SK-N-SH (cell line): ENCODE measurements around the gene CALR3. TPM values are rescaled to one million over a fixed set of nuclear protein-coding genes. Genes with fewer than 3 reads are reported as not detected.

Experiments
- CTCF ChIA-PET: fragments of 300-600, 350-600 bp; formaldehyde crosslinking; extraction: SDS; loops from one replicate; lab custom pipeline; 2021; lab: Yijun Ruan, JAX
- POLR2A ChIA-PET: fragments of 350-600 bp; sonication (Branson Sonifier 250); formaldehyde crosslinking; extraction: SDS; loops from one replicate; lab custom pipeline; 2020; ENCODE audit warnings: antibody characterized with exemption, inconsistent platforms; lab: Yijun Ruan, JAX
- DNase-seq: peaks from one replicate; pipeline ENCODE4 v3.0.0; 2012
- H2AFZ ChIP-seq: fragments of 200-600 bp; sonication (generic); 2 replicates; pipeline ENCODE4 v1.8.1; 2016; ENCODE audit warnings: antibody characterized with exemption, mild to moderate bottlenecking, low read depth
- H3F3A ChIP-seq: fragments of 200-600 bp; sonication (generic); replicated peaks from 2 replicates; pipeline ENCODE3; 2016; ENCODE audit warnings: antibody characterized with exemption, mild to moderate bottlenecking; ENCODE audit not compliant: insufficient read depth
- H3K27ac ChIP-seq, 2 experiments: fragments of 200-500 bp in 1 of 2; fragments of 200-600 bp in 1 of 2; sonication (Bioruptor generic) in 1 of 2; sonication (generic), shearing (Covaris generic) in 1 of 2; 2 replicates each; pipeline versions ENCODE4 v1.5.1 to v1.6.1; 2014 to 2016; ENCODE audit warnings: low read depth in 2 of 2, inconsistent platforms in 1 of 2, low read length in 1 of 2, mild to moderate bottlenecking in 1 of 2, mixed read lengths in 1 of 2
- H3K27me3 ChIP-seq: fragments of 200-600 bp; sonication (generic), shearing (Covaris generic); 2 replicates; pipeline ENCODE4 v1.6.1; 2016; ENCODE audit warnings: mixed run types; ENCODE audit not compliant: insufficient read depth
- H3K36me3 ChIP-seq, 2 experiments: fragments of 200-500 bp in 1 of 2; fragments of 200-600 bp in 1 of 2; sonication (Bioruptor generic) in 1 of 2; sonication (generic) in 1 of 2; replicated peaks in 1 of 2; 2 replicates each; pipeline versions ENCODE3 to v1.5.1; 2014 to 2016; ENCODE audit warnings: low read length in 1 of 2, mild to moderate bottlenecking in 1 of 2; ENCODE audit not compliant: insufficient read depth in 2 of 2, control insufficient read depth in 1 of 2
- H3K4me1 ChIP-seq, 2 experiments: fragments of 200-500 bp in 1 of 2; fragments of 200-600 bp in 1 of 2; sonication (Bioruptor generic) in 1 of 2; sonication (generic), shearing (Covaris generic) in 1 of 2; 2 replicates each; pipeline versions ENCODE4 v1.5.1 to v1.6.1; 2014 to 2016; ENCODE audit warnings: low read depth in 1 of 2, low read length in 1 of 2, mixed run types in 1 of 2; ENCODE audit not compliant: insufficient read depth in 2 of 2, control insufficient read depth in 1 of 2
- H3K4me2 ChIP-seq: fragments of 200-600 bp; sonication (generic), shearing (Covaris generic); 2 replicates; pipeline ENCODE4 v1.6.1; 2017; ENCODE audit warnings: mixed run types
- H3K4me3 ChIP-seq, 2 experiments: fragments of 200-500 bp in 1 of 2; fragments of 200-600 bp in 1 of 2; sonication (Bioruptor generic) in 1 of 2; sonication (generic), shearing (Covaris generic) in 1 of 2; 2 replicates each; pipeline versions ENCODE4 v1.5.1 to v1.8.1; 2014 to 2016; ENCODE audit warnings: low read depth in 2 of 2, inconsistent platforms in 1 of 2, low read length in 1 of 2, mild to moderate bottlenecking in 1 of 2, mixed read lengths in 1 of 2, moderate library complexity in 1 of 2
- H3K79me2 ChIP-seq: fragments of 200-600 bp; sonication (generic); 2 replicates; pipeline ENCODE4 v1.8.1; 2017; ENCODE audit warnings: mild to moderate bottlenecking; ENCODE audit not compliant: insufficient read depth
- H3K9ac ChIP-seq: fragments of 200-600 bp; sonication (generic); 2 replicates; pipeline ENCODE4 v1.6.1; 2017; ENCODE audit warnings: mixed run types
- H3K9me2 ChIP-seq: fragments of 200-600 bp; sonication (generic); 2 replicates; pipeline ENCODE4 v1.6.1; 2017; ENCODE audit warnings: mixed run types
- H3K9me3 ChIP-seq: fragments of 200-600 bp; sonication (generic); 2 replicates; pipeline ENCODE4 v1.6.1; 2017; ENCODE audit warnings: mixed run types, mild to moderate bottlenecking, moderate library complexity
- H4K20me1 ChIP-seq: fragments of 200-600 bp; sonication (generic); 2 replicates; pipeline ENCODE4 v1.6.1; 2017; ENCODE audit warnings: mild to moderate bottlenecking, mixed run types; ENCODE audit not compliant: insufficient read depth
- CHD2 ChIP-seq: fragments of 150-350 bp; IDR thresholded peaks from 2 replicates; pipeline ENCODE4 v1.6.1; 2018; ENCODE audit warnings: low read length; ENCODE audit not compliant: partially characterized antibody
- EP300 ChIP-seq, 2 experiments: IDR thresholded peaks; 2 replicates each; pipeline versions ENCODE4 v1.4.0 to v1.6.1; 2012; ENCODE audit warnings: borderline replicate concordance in 1 of 2, low read depth in 1 of 2, low read length in 1 of 2
- FOSL2 ChIP-seq: IDR thresholded peaks from 2 replicates; pipeline ENCODE4 v1.4.0; 2012; ENCODE audit warnings: low read depth, mild to moderate bottlenecking, moderate library complexity, borderline replicate concordance
- FOXJ3 ChIP-seq: sonication (generic); formaldehyde crosslinking; IDR thresholded peaks from 2 replicates; pipeline ENCODE4 v1.5.1; 2020; ENCODE audit warnings: mild to moderate bottlenecking, missing genetic modification reagents
- FOXM1 ChIP-seq: IDR thresholded peaks from 2 replicates; pipeline ENCODE4 v1.4.0; 2012; ENCODE audit warnings: low read depth, mild to moderate bottlenecking
- GABPA ChIP-seq: IDR thresholded peaks from 2 replicates; pipeline ENCODE4 v1.4.0; 2012; ENCODE audit warnings: low read depth, mild to moderate bottlenecking
- JUND ChIP-seq: IDR thresholded peaks from 2 replicates; pipeline ENCODE4 v1.4.0; 2012
- MEF2A ChIP-seq: IDR thresholded peaks from 2 replicates; pipeline ENCODE4 v1.4.0; 2012; ENCODE audit warnings: low read depth, borderline replicate concordance
- NFIC ChIP-seq: IDR thresholded peaks from 2 replicates; pipeline ENCODE4 v1.4.0; 2012; ENCODE audit warnings: borderline replicate concordance
- NRF1 ChIP-seq: IDR thresholded peaks from 2 replicates; pipeline ENCODE4 v1.6.1; 2012; ENCODE audit warnings: low read depth, mild to moderate bottlenecking, low read length
- RAD21 ChIP-seq: IDR thresholded peaks from 2 replicates; pipeline ENCODE4 v1.6.1; 2012; ENCODE audit warnings: mild to moderate bottlenecking, low read length
- RCOR1 ChIP-seq: fragments of 150-350 bp; IDR thresholded peaks from 2 replicates; pipeline ENCODE4 v1.6.1; 2017; ENCODE audit warnings: antibody characterized with exemption, low read length
- RXRA ChIP-seq: IDR thresholded peaks from 2 replicates; pipeline ENCODE4 v1.4.0; 2012; ENCODE audit warnings: low read depth, mild to moderate bottlenecking, borderline replicate concordance
- SMC3 ChIP-seq: IDR thresholded peaks from 2 replicates; pipeline ENCODE4 v1.6.1; 2012; ENCODE audit warnings: low read depth, low read length, improper control_type of control experiment
- ZBTB33 ChIP-seq: IDR thresholded peaks from 2 replicates; pipeline ENCODE4 v1.4.0; 2012; ENCODE audit warnings: low read depth, borderline replicate concordance
- WGBS: methylation state at CpG from one replicate; pipeline ENCODE4 v1.1.6; 2017; ENCODE audit warnings: low lambda C conversion rate; 5-methylcytosine and 5-hydroxymethylcytosine counted together
- polyA plus RNA-seq, 3 experiments: library from polyadenylated mRNA; depleted of rRNA; stranded (reverse); fragments of >200 nt; gene quantifications; 2 replicates each; pipeline ENCODE4 v1.2.3, GENCODE V29; 2012
- TF ChIP-seq, protein P1 (sequence below): IDR thresholded peaks from 2 replicates; pipeline ENCODE4; 2012
- TF ChIP-seq, protein P2 (sequence below): IDR thresholded peaks from 2 replicates; pipeline ENCODE4 v1.4.0; 2012; ENCODE audit warnings: low read depth

CALR3 gene
- polyA plus RNA-seq, 1 of the 3 experiments (the other 2 are of a cell fraction): not detected

- Histone ChIP-seq H3K9me3 (no peaks in the 10 kb centered on the region), H4K20me1 (0 out of 2 replicates have a peak, but pooled peaks cover 8% of the 10 kb centered on the region), H3K9me2 (no peaks in the 10 kb centered on the region), H3K36me3 (peaks cover 19 to 64% of the 10 kb centered on the region in 2 experiments), H3K4me3 (no peak overlapping the region), H2AFZ (no peak overlapping the region), H3K9ac (no peak overlapping the region), H3K27ac (no peak overlapping the region), H3F3A (peaks cover 6% of the 10 kb centered on the region), H3K27me3 (no peaks in the 10 kb centered on the region)
- CTCF ChIA-PET: interaction anchor here (1.1 to 2.2 kb wide), 3 partner anchors 10 to 75 kb away, joined by 3 to 12 read pairs (median 6); no protein-coding TSS in a partner anchor
- TF ChIP-seq SMC3: no peak
- no peak for TF ChIP-seq ZBTB33
- TF ChIP-seq, protein P1, sequence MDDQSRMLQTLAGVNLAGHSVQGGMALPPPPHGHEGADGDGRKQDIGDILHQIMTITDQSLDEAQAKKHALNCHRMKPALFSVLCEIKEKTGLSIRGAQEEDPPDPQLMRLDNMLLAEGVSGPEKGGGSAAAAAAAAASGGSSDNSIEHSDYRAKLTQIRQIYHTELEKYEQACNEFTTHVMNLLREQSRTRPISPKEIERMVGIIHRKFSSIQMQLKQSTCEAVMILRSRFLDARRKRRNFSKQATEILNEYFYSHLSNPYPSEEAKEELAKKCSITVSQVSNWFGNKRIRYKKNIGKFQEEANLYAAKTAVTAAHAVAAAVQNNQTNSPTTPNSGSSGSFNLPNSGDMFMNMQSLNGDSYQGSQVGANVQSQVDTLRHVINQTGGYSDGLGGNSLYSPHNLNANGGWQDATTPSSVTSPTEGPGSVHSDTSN: no peak
- TF ChIP-seq NFIC: no peak
- no peak for TF ChIP-seq MEF2A
- TF ChIP-seq GABPA: no peak
- no peak for TF ChIP-seq RCOR1
- no peak for TF ChIP-seq FOXM1
- TF ChIP-seq CHD2: no peak
- TF ChIP-seq RXRA: no peak
- no peak for TF ChIP-seq RAD21
- TF ChIP-seq FOSL2: no peak
- TF ChIP-seq EP300 (IDR thresholded peaks at IDR 0.05; ENCODE audit: borderline replicate concordance in 1 of 2, low read depth in 1 of 2, low read length in 1 of 2): no peak
- no peak for TF ChIP-seq NRF1
- no peak for TF ChIP-seq FOXJ3 (CRISPR knock-in tag)
- no peak for TF ChIP-seq JUND
- TF ChIP-seq, protein P2, sequence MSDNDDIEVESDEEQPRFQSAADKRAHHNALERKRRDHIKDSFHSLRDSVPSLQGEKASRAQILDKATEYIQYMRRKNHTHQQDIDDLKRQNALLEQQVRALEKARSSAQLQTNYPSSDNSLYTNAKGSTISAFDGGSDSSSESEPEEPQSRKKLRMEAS: no peak
- TF ChIP-seq, all 33 proteins: peak for 0
- H3K4me1 ChIP-seq: no peaks in the 10 kb centered on the region
- no peaks in the 10 kb centered on the region for H3K79me2 ChIP-seq
- POLR2A ChIA-PET: interaction anchor here (0.6 to 1.8 kb wide), 4 partner anchors 12 to 86 kb away, joined by 3 to 5 read pairs (median 4); no protein-coding TSS in a partner anchor
- no peak for DNase-seq
- no peak overlapping the region for H3K4me2 ChIP-seq
- 87% methylated on average over 13 of the region's 14 CpGs for WGBS
Measured at GRCh38 chr19:16516923-16517610, 21.1 kb upstream of the CALR3 start.
